Type B pancreatic cell (in vitro differentiated cells): ENCODE data around the gene SLC29A2. TPM values are rescaled to one million over a fixed set of nuclear protein-coding genes. Genes with fewer than 3 reads are reported as not detected.

Experiments used
- DNase-seq: peaks from one replicate; pipeline ENCODE4 v3.0.0; 2021; ENCODE audit warnings: mixed read lengths; ENCODE audit not compliant: unreplicated experiment; ENCODE audit errors: extremely low spot score
- H3K27ac Mint-ChIP-seq: 2 replicates; pipeline ENCODE4 v1.8.0; 2021; ENCODE audit warnings: mild to moderate bottlenecking, mixed read lengths
- H3K27me3 Mint-ChIP-seq: 2 replicates; pipeline ENCODE4 v1.8.0; 2021; ENCODE audit warnings: mixed read lengths
- H3K36me3 Mint-ChIP-seq: 2 replicates; pipeline ENCODE4 v1.8.0; 2021; ENCODE audit warnings: mixed read lengths
- H3K4me1 Mint-ChIP-seq: one replicate; pipeline ENCODE4 v1.8.0; 2021; ENCODE audit warnings: mixed read lengths; ENCODE audit not compliant: unreplicated experiment
- H3K4me3 Mint-ChIP-seq: 2 replicates; pipeline ENCODE4 v1.8.0; 2021; ENCODE audit warnings: mild to moderate bottlenecking, mixed read lengths
- H3K9me3 Mint-ChIP-seq: 2 replicates; pipeline ENCODE4 v1.8.0; 2021; ENCODE audit warnings: mixed read lengths
- CTCF ChIP-seq: fragments of 200-600 bp; sonication (generic); conservative IDR thresholded peaks from 2 replicates; pipeline ENCODE4 v1.5.0; 2021; ENCODE audit warnings: antibody characterized with exemption, mild to moderate bottlenecking
- total RNA-seq: library from RNA; stranded (reverse); gene quantifications from 2 replicates; pipeline ENCODE4 v1.2.1, GENCODE V29; 2021; ENCODE audit warnings: low replicate concordance

SLC29A2 gene
- total RNA-seq, 1 donor from 2014 or later: 22.2 TPM

GRCh38 chr11:66331542-66332370, 39.8 kb downstream of the SLC29A2 start:
- TF ChIP-seq CTCF: no peak
- Mint-ChIP-seq H3K27ac (no peak overlapping the region), H3K4me1 (peaks cover 19% of the 10 kb centered on the region), H3K4me3 (no peak overlapping the region), H3K27me3 (no peaks in the 10 kb centered on the region), H3K9me3 (no peaks in the 10 kb centered on the region), H3K36me3 (no peaks in the 10 kb centered on the region)
- DNase-seq: no peak

- Mint-ChIP-seq H3K27ac (no peak overlapping the region), H3K27me3 (no peaks in the 10 kb centered on the region), H3K4me1 (peaks cover 21% of the 10 kb centered on the region), H3K9me3 (no peaks in the 10 kb centered on the region), H3K4me3 (no peak overlapping the region), H3K36me3 (no peaks in the 10 kb centered on the region)
- no peak for DNase-seq
- TF ChIP-seq CTCF: no peak
Measured at GRCh38 chr11:66330931-66331330, 40.6 kb downstream of the SLC29A2 start.

- H3K4me3 Mint-ChIP-seq: no peak overlapping the region
- H3K27me3 Mint-ChIP-seq: no peaks in the 10 kb centered on the region
- H3K27ac Mint-ChIP-seq: no peak overlapping the region
- TF ChIP-seq CTCF: no peak
- H3K4me1 Mint-ChIP-seq: peaks cover 23% of the 10 kb centered on the region
- H3K36me3 Mint-ChIP-seq: no peaks in the 10 kb centered on the region
- no peaks in the 10 kb centered on the region for H3K9me3 Mint-ChIP-seq
- no peak for DNase-seq
Measured at GRCh38 chr11:66329165-66329673, 42.3 kb downstream of the SLC29A2 start.

GRCh38 chr11:66328302-66329144, 43.0 kb downstream of the SLC29A2 start:
- no peaks in the 10 kb centered on the region for H3K27me3 Mint-ChIP-seq
- H3K4me3 Mint-ChIP-seq: peak overlapping the region; percentile 65
- no peaks in the 10 kb centered on the region for H3K36me3 Mint-ChIP-seq
- peak overlapping the region; percentile 55 for H3K27ac Mint-ChIP-seq
- H3K4me1 Mint-ChIP-seq: peaks cover 25% of the 10 kb centered on the region
- H3K9me3 Mint-ChIP-seq: no peaks in the 10 kb centered on the region
- peak; percentile 85 for DNase-seq
- peak; percentile 96 for TF ChIP-seq CTCF

GRCh38 chr11:66328031-66328301, 43.6 kb downstream of the SLC29A2 start:
- peak overlapping the region; percentile 46 for H3K27ac Mint-ChIP-seq
- no peaks in the 10 kb centered on the region for H3K36me3 Mint-ChIP-seq
- H3K27me3 Mint-ChIP-seq: no peaks in the 10 kb centered on the region
- H3K9me3 Mint-ChIP-seq: no peaks in the 10 kb centered on the region
- H3K4me3 Mint-ChIP-seq: no peak overlapping the region
- peaks cover 31% of the 10 kb centered on the region for H3K4me1 Mint-ChIP-seq
- no peak for DNase-seq
- no peak for TF ChIP-seq CTCF
